Tibial artery (tissue), 4 donors: Measurements from ENCODE around the gene LHX1.

ENCODE experiments used
- DNase-seq, 2 donors: peaks; one replicate each; pipeline ENCODE4 v3.0.0-alpha.2; 2019
- H3K27ac ChIP-seq, 2 donors: fragments of 200-600 bp; sonication (generic) in 1 of 2; 1 replicate in 1 of 2; 2 replicates in 1 of 2; pipeline ENCODE4 v1.5.1; 2018 to 2019; ENCODE audit warnings: mild to moderate bottlenecking in 1 of 2
- H3K27me3 ChIP-seq, 2 donors: fragments of 200-600 bp; sonication (generic) in 1 of 2; one replicate each; pipeline versions ENCODE4 v1.5.1 to v1.6.0; 2016 to 2019
- H3K36me3 ChIP-seq, 3 donors: fragments of 200-600 bp; sonication (generic) in 2 of 3; one replicate each; pipeline ENCODE4 v1.5.1; 2016 to 2019; ENCODE audit warnings: mild to moderate bottlenecking in 2 of 3
- H3K4me1 ChIP-seq, 4 donors: fragments of 200-600 bp; sonication (generic) in 2 of 4; 1 replicate in 3 of 4; 2 replicates in 1 of 4; pipeline ENCODE4 v1.5.1; 2016 to 2019
- H3K4me3 ChIP-seq, 2 donors: fragments of 200-600 bp; sonication (generic) in 1 of 2; 1 replicate in 1 of 2; 2 replicates in 1 of 2; pipeline ENCODE4 v1.5.1; 2018 to 2019; ENCODE audit warnings: mild to moderate bottlenecking in 2 of 2
- H3K9me3 ChIP-seq, 3 donors: fragments of 200-600 bp; sonication (generic) in 1 of 3; one replicate each; pipeline ENCODE4 v1.5.1; 2016 to 2019
- CTCF ChIP-seq, 2 experiments: fragments of 200-600 bp in 1 of 2; fragments of 450-650 bp in 1 of 2; IDR thresholded peaks; one replicate each; pipeline ENCODE4 v1.5.1; 2017 to 2019; ENCODE audit warnings: antibody characterized with exemption in 2 of 2, mild to moderate bottlenecking in 1 of 2, moderate library complexity in 1 of 2
- intact Hi-C: fragments of 100-400 bp; cut with DNase I; formaldehyde crosslinking; loops from one replicate; pipeline ENCODE4 v1.15.0; 2023; ENCODE audit warnings: low total_unique reads

The LHX1 gene

GRCh38 chr17:36975922-36976515, 38.7 kb downstream of the LHX1 start:
- no peak for DNase-seq
- H3K36me3 ChIP-seq: no peaks in the 10 kb centered on the region
- H3K4me1 ChIP-seq: peaks cover 0 to 21% (median 9%) of the 10 kb centered on the region in 4 donors
- TF ChIP-seq CTCF (IDR thresholded peaks at IDR 0.05): no peak
- H3K27ac ChIP-seq: no peak overlapping the region
- no peak overlapping the region for H3K4me3 ChIP-seq
- no peaks in the 10 kb centered on the region for H3K9me3 ChIP-seq
- intact Hi-C loops: no loop called here
- H3K27me3 ChIP-seq: no peaks in the 10 kb centered on the region

- peaks cover 0 to 22% (median 9%) of the 10 kb centered on the region in 4 donors for H3K4me1 ChIP-seq
- intact Hi-C loops: no loop called here
- no peaks in the 10 kb centered on the region for H3K9me3 ChIP-seq
- H3K36me3 ChIP-seq: no peaks in the 10 kb centered on the region
- no peak for TF ChIP-seq CTCF (IDR thresholded peaks at IDR 0.05)
- no peak overlapping the region for H3K4me3 ChIP-seq
- no peaks in the 10 kb centered on the region for H3K27me3 ChIP-seq
- H3K27ac ChIP-seq: no peak overlapping the region
- no peak for DNase-seq
These were observed 39.8 kb downstream of the LHX1 start for GRCh38 chr17:36977066-36977465.

GRCh38 chr17:36977568-36977967, 40.3 kb downstream of the LHX1 start:
- TF ChIP-seq CTCF (IDR thresholded peaks at IDR 0.05): no peak
- intact Hi-C loops: no loop called here
- no peak for DNase-seq

GRCh38 chr17:36978810-36979564, 41.7 kb downstream of the LHX1 start:
- no peaks in the 10 kb centered on the region for H3K27me3 ChIP-seq
- no peak for TF ChIP-seq CTCF (IDR thresholded peaks at IDR 0.05)
- intact Hi-C loops: no loop called here
- H3K27ac ChIP-seq: no peak overlapping the region
- H3K4me3 ChIP-seq: no peak overlapping the region
- H3K36me3 ChIP-seq: no peaks in the 10 kb centered on the region
- H3K9me3 ChIP-seq: no peaks in the 10 kb centered on the region
- no peak for DNase-seq
- peaks cover 0 to 22% (median 9%) of the 10 kb centered on the region in 4 donors for H3K4me1 ChIP-seq

More at GRCh38 chr17:36977568-36977967, 40.3 kb downstream of the LHX1 start:
- H3K4me3 ChIP-seq: no peak overlapping the region
- no peaks in the 10 kb centered on the region for H3K36me3 ChIP-seq
- no peaks in the 10 kb centered on the region for H3K9me3 ChIP-seq
- peaks cover 0 to 22% (median 9%) of the 10 kb centered on the region in 4 donors for H3K4me1 ChIP-seq
- no peak overlapping the region for H3K27ac ChIP-seq
- no peaks in the 10 kb centered on the region for H3K27me3 ChIP-seq

- Histone ChIP-seq H3K4me3 (no peak overlapping the region), H3K4me1 (peaks cover 0 to 22% (median 9%) of the 10 kb centered on the region in 4 donors), H3K27ac (no peak overlapping the region), H3K36me3 (no peaks in the 10 kb centered on the region), H3K27me3 (no peaks in the 10 kb centered on the region), H3K9me3 (no peaks in the 10 kb centered on the region)
- no peak for DNase-seq
- TF ChIP-seq CTCF (IDR thresholded peaks at IDR 0.05): no peak
- intact Hi-C loops: no loop called here
These were observed 42.3 kb downstream of the LHX1 start for GRCh38 chr17:36979565-36979941.
